A375 (cell line): ENCODE data around the gene ANKRD45. TPM values are rescaled to one million over a fixed set of nuclear protein-coding genes. Genes with fewer than 3 reads are reported as not detected.

Experiments
- total RNA-seq: library from RNA; depleted of rRNA; stranded (reverse); fragments of >200 nt; shearing (Covaris generic); gene quantifications from 2 replicates; pipeline ENCODE4 v1.2.3, GENCODE V29; 2014; rRNA removed

ANKRD45 gene
- 0.45 and 0.61 TPM in 2 replicates for total RNA-seq

GRCh38 chr1:173669491-173669941 is at the start of gene ANKRD45:
ANKRD45 (minus strand) TSS chr1:173669851; CDS start chr1:173659418, 10,433 bp downstream.

GRCh38 chr1:173714759-173715537 is 45.3 kb upstream of the ANKRD45 start, which contains the start of gene KLHL20:
KLHL20 (plus strand) TSS chr1:173714981; CDS start chr1:173716044, 1,063 bp downstream.

GRCh38 chr1:173635116-173635515 is 34.5 kb downstream of the ANKRD45 start, which contains the start of gene TEX50:
TEX50 (plus strand) TSS chr1:173635338; CDS start chr1:173635522, 184 bp downstream.

GRCh38 chr1:173603056-173603591 is 66.5 kb downstream of the ANKRD45 start, which contains the start of gene SLC9C2:
SLC9C2 (minus strand) TSS chr1:173603072; CDS start chr1:173601776, 1,296 bp downstream.

Other genes starting within 250 kb of the ANKRD45 start
- gene PRDX6, start 192.5 kb downstream of the ANKRD45 start, total RNA-seq, result 250 and 271 TPM in 2 replicates
- gene SLC9C2, start 66.8 kb downstream of the ANKRD45 start, total RNA-seq, result 0.41 TPM in 1 of 2 replicates, not detected in the other
- not detected in 2 replicates for gene TEX50, start 34.5 kb downstream of the ANKRD45 start, total RNA-seq
- 16.1 and 20.9 TPM in 2 replicates for gene KLHL20, start 45.1 kb upstream of the ANKRD45 start, total RNA-seq
- 49.9 and 50.6 TPM in 2 replicates for gene DARS2, start 154.8 kb upstream of the ANKRD45 start, total RNA-seq
- gene CENPL, start 155.0 kb upstream of the ANKRD45 start, total RNA-seq, result 22.6 and 32.3 TPM in 2 replicates
- 758 and 872 TPM in 2 replicates for gene GAS5, start 198.1 kb upstream of the ANKRD45 start, total RNA-seq
- 5.2 and 5.4 TPM in 2 replicates for gene ZBTB37, start 198.5 kb upstream of the ANKRD45 start, total RNA-seq
- gene SERPINC1, start 247.5 kb upstream of the ANKRD45 start, total RNA-seq, result 0.11 TPM in 1 of 2 replicates, not detected in the other